Neural cell (in vitro differentiated cells): Measurements from ENCODE around the gene ITGA1. TPM values are rescaled to one million over a fixed set of nuclear protein-coding genes. Genes with fewer than 3 reads are reported as not detected.

ENCODE experiments used
- H2AFZ ChIP-seq: fragments of 200-600, 300-800 bp; sonication (generic), shearing (Covaris generic); 2 replicates; pipeline ENCODE4 v1.6.0; 2014; ENCODE audit warnings: low read depth, mild to moderate bottlenecking, antibody characterized with exemption, low read length, moderate library complexity
- H3F3A ChIP-seq: fragments of 200-600 bp; shearing (Covaris generic); 2 replicates; pipeline ENCODE4 v1.6.1; 2016; ENCODE audit warnings: mild to moderate bottlenecking, moderate library complexity, mixed read lengths, antibody characterized with exemption, low read length; ENCODE audit not compliant: insufficient read depth, poor library complexity, severe bottlenecking
- H3K27ac ChIP-seq: fragments of 200-600, 300-800 bp; sonication (generic), shearing (Covaris generic); 2 replicates; pipeline ENCODE4 v1.5.1; 2014; ENCODE audit warnings: mild to moderate bottlenecking, low read length, moderate library complexity
- H3K27me3 ChIP-seq: fragments of 300-800, 200-600 bp; sonication (generic), shearing (Covaris generic); 2 replicates; pipeline ENCODE4 v1.6.0; 2014; ENCODE audit warnings: mild to moderate bottlenecking, low read depth, low read length, moderate library complexity; ENCODE audit not compliant: insufficient read depth
- H3K36me3 ChIP-seq: fragments of 300-800, 200-600 bp; sonication (generic), shearing (Covaris generic); 2 replicates; pipeline ENCODE4 v1.5.1; 2014; ENCODE audit warnings: mild to moderate bottlenecking, antibody characterized with exemption, low read length, moderate library complexity; ENCODE audit not compliant: insufficient read depth
- H3K4me2 ChIP-seq: fragments of 300-800, 200-600 bp; sonication (generic), shearing (Covaris generic); 2 replicates; pipeline ENCODE4 v1.6.0; 2014; ENCODE audit warnings: mild to moderate bottlenecking, low read length
- H3K4me3 ChIP-seq: fragments of 300-800, 200-600 bp; sonication (generic), shearing (Covaris generic); 2 replicates; pipeline ENCODE4 v1.5.1; 2014; ENCODE audit warnings: mild to moderate bottlenecking, low read length, moderate library complexity
- H3K79me2 ChIP-seq: fragments of 200-600 bp; shearing (Covaris generic); replicated peaks from 2 replicates; pipeline ENCODE4 v1.6.0; 2014; ENCODE audit warnings: mild to moderate bottlenecking, low read length, moderate library complexity; ENCODE audit not compliant: insufficient read depth
- H3K9ac ChIP-seq: fragments of 300-800, 200-600 bp; sonication (generic), shearing (Covaris generic); 2 replicates; pipeline ENCODE4 v1.6.1; 2016; ENCODE audit warnings: mild to moderate bottlenecking, low read length, mixed read lengths
- H3K9me2 ChIP-seq: fragments of 200-600 bp; shearing (Covaris generic); 2 replicates; pipeline ENCODE4 v1.6.1; 2016; ENCODE audit warnings: mild to moderate bottlenecking, low read length, mixed read lengths; ENCODE audit not compliant: insufficient read depth
- H3K9me3 ChIP-seq: fragments of 200-600, 300-800 bp; sonication (generic), shearing (Covaris generic); 2 replicates; pipeline ENCODE4 v1.6.1; 2016; ENCODE audit warnings: mild to moderate bottlenecking, mixed run types, low read length, moderate library complexity, mixed read lengths
- H4K20me1 ChIP-seq: fragments of 200-600 bp; shearing (Covaris generic); 2 replicates; pipeline ENCODE4 v1.6.1; 2016; ENCODE audit warnings: mild to moderate bottlenecking, mixed run types; ENCODE audit not compliant: insufficient read depth
- EP300 ChIP-seq: fragments of 450-650 bp; conservative IDR thresholded peaks from 2 replicates; pipeline ENCODE4 v1.6.1; 2014; ENCODE audit warnings: antibody characterized with exemption, mild to moderate bottlenecking, moderate library complexity; ENCODE audit not compliant: poor library complexity, severe bottlenecking
- EZH2 ChIP-seq: fragments of 200-600, 300-800 bp; shearing (Covaris generic), sonication (generic); IDR thresholded peaks from 2 replicates; pipeline ENCODE4 v1.6.1; 2014; ENCODE audit warnings: antibody characterized with exemption, low read length, borderline replicate concordance, mild to moderate bottlenecking; ENCODE audit not compliant: insufficient read depth, poor library complexity, severe bottlenecking
- MXI1 ChIP-seq: fragments of 450-650 bp; conservative IDR thresholded peaks from 2 replicates; pipeline ENCODE4 v1.6.1; 2014; ENCODE audit warnings: antibody characterized with exemption, mild to moderate bottlenecking; ENCODE audit not compliant: poor library complexity, severe bottlenecking
- POLR2AphosphoS5 ChIP-seq: IDR thresholded peaks from 2 replicates; pipeline ENCODE4 v1.6.1; 2012
- RAD21 ChIP-seq: fragments of 450-650 bp; conservative IDR thresholded peaks from 2 replicates; pipeline ENCODE4 v1.6.1; 2014; ENCODE audit warnings: antibody characterized with exemption, mild to moderate bottlenecking, moderate library complexity
- SMC3 ChIP-seq: fragments of 450-650 bp; conservative IDR thresholded peaks from 2 replicates; pipeline ENCODE4 v1.6.1; 2014; ENCODE audit warnings: antibody characterized with exemption, mild to moderate bottlenecking, moderate library complexity; ENCODE audit not compliant: poor library complexity
- TAF1 ChIP-seq: IDR thresholded peaks from 2 replicates; pipeline ENCODE4 v1.6.1; 2012; ENCODE audit warnings: low read depth
- polyA plus RNA-seq: library from polyadenylated mRNA; depleted of rRNA; stranded (reverse); fragments of >200 nt; gene quantifications from 2 replicates; pipeline ENCODE4 v1.2.3, GENCODE V29; 2014
- TF ChIP-seq, protein P1 (sequence below): fragments of 450-650 bp; IDR thresholded peaks from 2 replicates; pipeline ENCODE4 v1.5.1; 2014; ENCODE audit warnings: antibody characterized with exemption, mild to moderate bottlenecking, moderate library complexity; ENCODE audit not compliant: poor library complexity, severe bottlenecking
- TF ChIP-seq, protein P2 (sequence below): IDR thresholded peaks from 2 replicates; pipeline ENCODE4 v1.6.1; 2012; ENCODE audit warnings: borderline replicate concordance

ITGA1 gene
- polyA plus RNA-seq, 1 donor from 2014 or later = 0.15 TPM

DNA sequence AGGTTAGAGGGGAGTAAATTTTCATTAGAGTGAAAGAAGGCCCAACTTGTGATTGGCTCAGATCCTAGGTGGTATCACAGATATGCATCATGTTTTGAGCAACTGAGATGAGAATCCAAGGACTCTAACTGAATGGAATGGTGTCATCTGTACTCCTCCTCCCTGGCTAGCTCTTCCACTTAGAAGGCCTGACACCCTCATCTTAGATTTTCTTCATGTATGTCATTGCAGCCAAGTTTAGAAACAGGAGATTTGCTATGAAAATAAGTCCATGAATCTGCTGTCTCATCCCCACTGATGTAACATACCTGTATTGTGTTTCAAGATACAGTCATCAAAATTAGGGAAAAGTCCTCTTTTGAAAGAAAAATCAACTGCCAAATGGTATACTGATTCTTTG lies 54.4 kb downstream of the ITGA1 start:
- Histone ChIP-seq H3K4me2 (no peak overlapping the region), H3K4me3 (no peak overlapping the region), H4K20me1 (no peaks in the 10 kb centered on the region), H3K79me2 (no peaks in the 10 kb centered on the region), H3K9me3 (no peaks in the 10 kb centered on the region), H3K27ac (no peak overlapping the region), H3K9me2 (no peaks in the 10 kb centered on the region), H3K27me3 (no peaks in the 10 kb centered on the region), H3F3A (no peaks in the 10 kb centered on the region), H3K9ac (no peak overlapping the region), H2AFZ (no peak overlapping the region), H3K36me3 (no peaks in the 10 kb centered on the region)
- TF ChIP-seq, protein P1, sequence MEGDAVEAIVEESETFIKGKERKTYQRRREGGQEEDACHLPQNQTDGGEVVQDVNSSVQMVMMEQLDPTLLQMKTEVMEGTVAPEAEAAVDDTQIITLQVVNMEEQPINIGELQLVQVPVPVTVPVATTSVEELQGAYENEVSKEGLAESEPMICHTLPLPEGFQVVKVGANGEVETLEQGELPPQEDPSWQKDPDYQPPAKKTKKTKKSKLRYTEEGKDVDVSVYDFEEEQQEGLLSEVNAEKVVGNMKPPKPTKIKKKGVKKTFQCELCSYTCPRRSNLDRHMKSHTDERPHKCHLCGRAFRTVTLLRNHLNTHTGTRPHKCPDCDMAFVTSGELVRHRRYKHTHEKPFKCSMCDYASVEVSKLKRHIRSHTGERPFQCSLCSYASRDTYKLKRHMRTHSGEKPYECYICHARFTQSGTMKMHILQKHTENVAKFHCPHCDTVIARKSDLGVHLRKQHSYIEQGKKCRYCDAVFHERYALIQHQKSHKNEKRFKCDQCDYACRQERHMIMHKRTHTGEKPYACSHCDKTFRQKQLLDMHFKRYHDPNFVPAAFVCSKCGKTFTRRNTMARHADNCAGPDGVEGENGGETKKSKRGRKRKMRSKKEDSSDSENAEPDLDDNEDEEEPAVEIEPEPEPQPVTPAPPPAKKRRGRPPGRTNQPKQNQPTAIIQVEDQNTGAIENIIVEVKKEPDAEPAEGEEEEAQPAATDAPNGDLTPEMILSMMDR = no peak
- TF ChIP-seq SMC3 (no peak), TAF1 (no peak), EZH2 (no peak), POLR2AphosphoS5 (no peak), RAD21 (no peak), EP300 (no peak), MXI1 (no peak)
- TF ChIP-seq, protein P2, sequence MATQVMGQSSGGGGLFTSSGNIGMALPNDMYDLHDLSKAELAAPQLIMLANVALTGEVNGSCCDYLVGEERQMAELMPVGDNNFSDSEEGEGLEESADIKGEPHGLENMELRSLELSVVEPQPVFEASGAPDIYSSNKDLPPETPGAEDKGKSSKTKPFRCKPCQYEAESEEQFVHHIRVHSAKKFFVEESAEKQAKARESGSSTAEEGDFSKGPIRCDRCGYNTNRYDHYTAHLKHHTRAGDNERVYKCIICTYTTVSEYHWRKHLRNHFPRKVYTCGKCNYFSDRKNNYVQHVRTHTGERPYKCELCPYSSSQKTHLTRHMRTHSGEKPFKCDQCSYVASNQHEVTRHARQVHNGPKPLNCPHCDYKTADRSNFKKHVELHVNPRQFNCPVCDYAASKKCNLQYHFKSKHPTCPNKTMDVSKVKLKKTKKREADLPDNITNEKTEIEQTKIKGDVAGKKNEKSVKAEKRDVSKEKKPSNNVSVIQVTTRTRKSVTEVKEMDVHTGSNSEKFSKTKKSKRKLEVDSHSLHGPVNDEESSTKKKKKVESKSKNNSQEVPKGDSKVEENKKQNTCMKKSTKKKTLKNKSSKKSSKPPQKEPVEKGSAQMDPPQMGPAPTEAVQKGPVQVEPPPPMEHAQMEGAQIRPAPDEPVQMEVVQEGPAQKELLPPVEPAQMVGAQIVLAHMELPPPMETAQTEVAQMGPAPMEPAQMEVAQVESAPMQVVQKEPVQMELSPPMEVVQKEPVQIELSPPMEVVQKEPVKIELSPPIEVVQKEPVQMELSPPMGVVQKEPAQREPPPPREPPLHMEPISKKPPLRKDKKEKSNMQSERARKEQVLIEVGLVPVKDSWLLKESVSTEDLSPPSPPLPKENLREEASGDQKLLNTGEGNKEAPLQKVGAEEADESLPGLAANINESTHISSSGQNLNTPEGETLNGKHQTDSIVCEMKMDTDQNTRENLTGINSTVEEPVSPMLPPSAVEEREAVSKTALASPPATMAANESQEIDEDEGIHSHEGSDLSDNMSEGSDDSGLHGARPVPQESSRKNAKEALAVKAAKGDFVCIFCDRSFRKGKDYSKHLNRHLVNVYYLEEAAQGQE = no peak

DNA sequence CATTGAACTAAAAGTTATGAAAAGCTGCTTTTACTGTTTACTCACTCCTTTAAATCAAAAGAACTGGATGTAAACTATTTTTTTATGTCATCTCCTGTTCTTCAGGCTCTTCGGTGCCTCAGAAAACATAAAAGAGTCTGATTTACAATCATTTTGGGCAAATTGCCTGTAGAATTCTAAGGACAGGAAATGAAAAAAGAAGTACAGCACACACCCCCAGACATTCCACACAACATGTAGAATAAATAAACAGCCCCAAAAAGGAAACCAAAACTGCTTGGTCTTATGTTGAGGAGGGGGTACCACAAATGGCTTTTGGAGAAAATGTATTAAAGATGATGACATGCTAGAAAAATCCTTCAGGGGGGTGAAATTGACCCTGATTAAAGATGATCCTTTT lies 57.2 kb downstream of the ITGA1 start:
- Histone ChIP-seq H3K4me2 (no peak overlapping the region), H4K20me1 (no peaks in the 10 kb centered on the region), H3K27ac (no peak overlapping the region)

More for the DNA sequence above, 57.2 kb downstream of the ITGA1 start:
- TF ChIP-seq, protein P1 = no peak
- TF ChIP-seq EP300 (no peak), EZH2 (no peak), POLR2AphosphoS5 (no peak), SMC3 (no peak), RAD21 (no peak)
- TF ChIP-seq, protein P2 = no peak
- Histone ChIP-seq H3K27me3 (no peaks in the 10 kb centered on the region), H3K36me3 (no peaks in the 10 kb centered on the region), H3F3A (no peaks in the 10 kb centered on the region), H3K9me2 (no peaks in the 10 kb centered on the region), H3K9me3 (no peaks in the 10 kb centered on the region), H2AFZ (no peak overlapping the region), H3K4me3 (no peak overlapping the region), H3K9ac (no peak overlapping the region), H3K79me2 (no peaks in the 10 kb centered on the region)
